A204.1 (cell line): ENCODE results near the gene HNRNPK.
"Not testable (repeated sequence)": the region's sequence is repeated elsewhere in the genome, so short reads cannot be mapped to it uniquely, and the experiment has no call there.

Experiments used
- FAIRE-seq: peaks from 2 replicates; lab custom pipeline; 2012; peaks lifted over from hg19 to GRCh38; lab: Jason Lieb, UNC

The HNRNPK gene

GRCh38 chr9:83976372-83976771, 3.6 kb downstream of the HNRNPK start:
- FAIRE-seq = no peak

- no peak for FAIRE-seq
Measured at GRCh38 chr9:83975300-83975699, 4.7 kb downstream of the HNRNPK start.

GRCh38 chr9:83972286-83972685, 7.7 kb downstream of the HNRNPK start:
- no peak for FAIRE-seq

GRCh38 chr9:83971485-83971884, 8.5 kb downstream of the HNRNPK start:
- no peak for FAIRE-seq

- FAIRE-seq = no peak
Measured at GRCh38 chr9:83969602-83970001, 10.4 kb downstream of the HNRNPK start.

GRCh38 chr9:83967073-83967472, 12.9 kb downstream of the HNRNPK start:
- FAIRE-seq = no peak

- no peak for FAIRE-seq
Measured at GRCh38 chr9:83966209-83966582, 13.8 kb downstream of the HNRNPK start.

GRCh38 chr9:83965350-83966208, 14.4 kb downstream of the HNRNPK start:
- FAIRE-seq = no peak

GRCh38 chr9:83964973-83965349, 15.1 kb downstream of the HNRNPK start:
- no peak for FAIRE-seq

GRCh38 chr9:83962165-83962564, 17.9 kb downstream of the HNRNPK start:
- no peak for FAIRE-seq

GRCh38 chr9:83960991-83961390, 19.0 kb downstream of the HNRNPK start:
- no peak for FAIRE-seq

GRCh38 chr9:83959061-83959460, 21.0 kb downstream of the HNRNPK start:
- no peak for FAIRE-seq

- no peak for FAIRE-seq
Measured at GRCh38 chr9:83957248-83957513, 22.8 kb downstream of the HNRNPK start.

- FAIRE-seq = no peak
Measured at GRCh38 chr9:83956436-83957247, 23.4 kb downstream of the HNRNPK start.

- FAIRE-seq = no peak
Measured at GRCh38 chr9:83956086-83956435, 24.0 kb downstream of the HNRNPK start.

- not testable (repeated sequence) for FAIRE-seq
Measured at GRCh38 chr9:83948096-83948495, 31.9 kb downstream of the HNRNPK start.

- FAIRE-seq = no peak
Measured at GRCh38 chr9:83940590-83941303, 39.3 kb downstream of the HNRNPK start.

GRCh38 chr9:83937861-83938455, 42.1 kb downstream of the HNRNPK start:
- no peak for FAIRE-seq

GRCh38 chr9:83936523-83936922, 43.5 kb downstream of the HNRNPK start:
- FAIRE-seq = no peak

- FAIRE-seq = no peak
Measured at GRCh38 chr9:83935276-83935935, 44.6 kb downstream of the HNRNPK start.

- FAIRE-seq = no peak
Measured at GRCh38 chr9:83934569-83935275, 45.3 kb downstream of the HNRNPK start.

GRCh38 chr9:83933790-83934189, 46.2 kb downstream of the HNRNPK start:
- FAIRE-seq = no peak
